CD4-positive, alpha-beta memory T cell (primary cell): ENCODE data around the gene ZKSCAN5. TPM values are rescaled to one million over a fixed set of nuclear protein-coding genes. Genes with fewer than 3 reads are reported as not detected.
A peak's percentile ranks its signal among the peaks of the same experiment; 100 is the strongest.
"Not testable (repeated sequence)": the region's sequence is repeated elsewhere in the genome, so short reads cannot be mapped to it uniquely, and the experiment has no call there.

Source experiments
- CTCF ChIA-PET: fragments of 350-600 bp; sonication (Branson Sonifier 250); formaldehyde crosslinking; loops from one replicate; lab custom pipeline; 2021; ENCODE audit warnings: inconsistent platforms; ENCODE audit not compliant: partially characterized antibody; lab: Charles Lee
- POLR2A ChIA-PET: fragments of 350-600 bp; sonication (Branson Sonifier 250); formaldehyde crosslinking; loops from one replicate; lab custom pipeline; 2021; ENCODE audit not compliant: partially characterized antibody; lab: Charles Lee
- DNase-seq, 5 donors: peaks; one replicate each; pipeline versions ENCODE4 v3.0.0 to v3.0.0-alpha.2; 2020 to 2022; ENCODE audit warnings: mixed read lengths in 1 of 5
- H3K27ac ChIP-seq: one replicate; pipeline ENCODE4 v1.7.0; 2013; ENCODE audit warnings: low read depth, low read length
- H3K27me3 ChIP-seq: 2 replicates; pipeline ENCODE4 v1.7.0; 2013; ENCODE audit warnings: mild to moderate bottlenecking, low read length, moderate library complexity; ENCODE audit not compliant: insufficient read depth
- H3K36me3 ChIP-seq: 2 replicates; pipeline ENCODE4 v1.7.0; 2013; ENCODE audit warnings: mild to moderate bottlenecking, low read length, moderate library complexity; ENCODE audit not compliant: insufficient read depth
- H3K4me1 ChIP-seq: 2 replicates; pipeline ENCODE4 v1.7.0; 2013; ENCODE audit warnings: mild to moderate bottlenecking, low read length, moderate library complexity; ENCODE audit not compliant: insufficient read depth
- H3K4me3 ChIP-seq, 2 donors: one replicate each; pipeline ENCODE4 v1.7.0; 2013; ENCODE audit warnings: low read length in 2 of 2, mild to moderate bottlenecking in 1 of 2
- H3K9me3 ChIP-seq, 2 donors: one replicate each; pipeline ENCODE4 v1.7.0; 2013; ENCODE audit warnings: low read length in 2 of 2, control low read depth in 1 of 2; ENCODE audit not compliant: control insufficient read depth in 1 of 2
- H3K27ac Mint-ChIP-seq, 7 donors: one replicate each; pipeline ENCODE4 v1.8.0; 2020 to 2021; ENCODE audit warnings: mixed read lengths in 7 of 7, mild to moderate bottlenecking in 6 of 7, inconsistent platforms in 3 of 7, moderate library complexity in 3 of 7
- H3K27me3 Mint-ChIP-seq, 2 donors: one replicate each; pipeline ENCODE4 v1.8.0; 2020 to 2021; ENCODE audit warnings: mixed read lengths in 2 of 2
- H3K36me3 Mint-ChIP-seq, 2 donors: one replicate each; pipeline ENCODE4 v1.8.0; 2020 to 2021; ENCODE audit warnings: mixed read lengths in 2 of 2, inconsistent platforms in 1 of 2, mild to moderate bottlenecking in 1 of 2
- H3K4me1 Mint-ChIP-seq, 4 donors: one replicate each; pipeline ENCODE4 v1.8.0; 2020 to 2021; ENCODE audit warnings: mixed read lengths in 4 of 4, mild to moderate bottlenecking in 1 of 4
- H3K4me3 Mint-ChIP-seq, 8 donors: one replicate each; pipeline ENCODE4 v1.8.0; 2020 to 2021; ENCODE audit warnings: mixed read lengths in 8 of 8, mild to moderate bottlenecking in 7 of 8, moderate library complexity in 6 of 8, inconsistent platforms in 3 of 8
- H3K9me3 Mint-ChIP-seq, 8 donors: one replicate each; pipeline ENCODE4 v1.8.0; 2020 to 2021; ENCODE audit warnings: mixed read lengths in 8 of 8, mild to moderate bottlenecking in 5 of 8, inconsistent platforms in 3 of 8, moderate library complexity in 1 of 8
- intact Hi-C: fragments of 100-400 bp; cut with micrococcal nuclease; formaldehyde crosslinking; loops from one replicate; pipeline ENCODE4 v1.15.1; 2023
- polyA plus RNA-seq, 2 donors: library from polyadenylated mRNA; unstranded; fragments of 300-500 nt; fragmentation: Illumina TruSeq; gene quantifications; one replicate each; pipeline ENCODE4 v1.2.3, GENCODE V29; 2021
- total RNA-seq, 2 experiments: library from RNA; stranded (reverse); gene quantifications; one replicate each; pipeline ENCODE4 v1.2.3, GENCODE V29; 2021

ZKSCAN5 gene
- total and polyA plus RNA-seq, 4 experiments from 2014 or later, result 2.5 to 9.3 (median 7.9) TPM

GRCh38 chr7:99579281-99579955 lies 75.0 kb downstream of the ZKSCAN5 start:
- peaks cover 10% of the 10 kb centered on the region for H3K4me1 ChIP-seq
- DNase-seq, result peak in 1 of 5 donors; percentile 39
- H3K4me3 ChIP-seq, result peak overlapping the region; percentile 52 to 59
- no peaks in the 10 kb centered on the region for H3K9me3 ChIP-seq
- Mint-ChIP-seq H3K27ac (peak overlapping the region in 6 of 7 donors; percentile 25 to 75 (median 58)), H3K4me1 (peaks cover 9 to 20% (median 13%) of the 10 kb centered on the region in 4 donors), H3K9me3 (no peaks in the 10 kb centered on the region), H3K27me3 (no peaks in the 10 kb centered on the region), H3K36me3 (peaks cover 0 to 3% of the 10 kb centered on the region in 2 donors), H3K4me3 (peak overlapping the region; percentile 85 to 96 (median 92))
- CTCF ChIA-PET, result interaction anchor here (0.6 to 1.6 kb wide), 3 partner anchors 20 to 214 kb away, joined by 3 to 5 read pairs (median 3); no protein-coding TSS in a partner anchor
- H3K27ac ChIP-seq, result peak overlapping the region; percentile 23
- no peaks in the 10 kb centered on the region for H3K36me3 ChIP-seq
- POLR2A ChIA-PET, result interaction anchor here (0.6 to 2.1 kb wide), 5 partner anchors 8 to 74 kb away, joined by 3 to 24 read pairs (median 6); partner anchors contain the start of genes ZKSCAN5 and ZNF655
- no peaks in the 10 kb centered on the region for H3K27me3 ChIP-seq
- intact Hi-C loops, result no loop called here

GRCh38 chr7:99579956-99580777 lies 75.7 kb downstream of the ZKSCAN5 start:
- ChIA-PET CTCF (interaction anchor here (0.6 to 1.6 kb wide), 6 partner anchors 20 to 1011 kb away, joined by 3 to 5 read pairs (median 3); no protein-coding TSS in a partner anchor), POLR2A (interaction anchor here (0.6 to 2.1 kb wide), 7 partner anchors 9 to 171 kb away, joined by 3 to 24 read pairs (median 3); partner anchors contain the start of genes BUD31, FAM200A, PDAP1 and ZKSCAN5)
- no peaks in the 10 kb centered on the region for H3K36me3 Mint-ChIP-seq
- Histone ChIP-seq H3K27me3 (no peaks in the 10 kb centered on the region), H3K9me3 (no peaks in the 10 kb centered on the region), H3K27ac (peak overlapping the region; percentile 23), H3K4me3 (peak overlapping the region; percentile 52 to 59), H3K4me1 (peaks cover 10% of the 10 kb centered on the region), H3K36me3 (no peaks in the 10 kb centered on the region)
- peak overlapping the region; percentile 2 to 95 (median 89) for H3K27ac Mint-ChIP-seq
- DNase-seq, result peak; percentile 38 to 59 (median 44)
- peaks cover 9 to 20% (median 13%) of the 10 kb centered on the region in 4 donors for H3K4me1 Mint-ChIP-seq
- H3K9me3 Mint-ChIP-seq, result no peaks in the 10 kb centered on the region
- H3K27me3 Mint-ChIP-seq, result no peaks in the 10 kb centered on the region
- intact Hi-C loops, result loop anchor here (2.0 kb wide), 1 partner anchor 37 kb away; the partner anchor contains the start of gene ZSCAN25
- H3K4me3 Mint-ChIP-seq, result peak overlapping the region; percentile 85 to 96 (median 92)

GRCh38 chr7:99580778-99581332 lies 76.4 kb downstream of the ZKSCAN5 start:
- H3K36me3 ChIP-seq, H3K9me3 Mint-ChIP-seq, H3K27me3 Mint-ChIP-seq, H3K36me3 Mint-ChIP-seq, DNase-seq, H3K4me1 ChIP-seq, H3K9me3 ChIP-seq, H3K27me3 ChIP-seq: not testable (repeated sequence)
- H3K4me3 ChIP-seq, result peak overlapping the region; percentile 52 to 59
- intact Hi-C loops, result loop anchor here (2.0 kb wide), 1 partner anchor 36 kb away; the partner anchor contains the start of gene ZSCAN25
- Mint-ChIP-seq H3K4me3 (peak overlapping the region; percentile 85 to 96 (median 92)), H3K27ac (peak overlapping the region in 6 of 7 donors; percentile 57 to 95 (median 89)), H3K4me1 (peaks cover 9 to 20% (median 13%) of the 10 kb centered on the region in 4 donors)
- ChIA-PET POLR2A (interaction anchor here (1.0 to 2.1 kb wide), 6 partner anchors 22 to 172 kb away, joined by 3 to 24 read pairs (median 4); partner anchors contain the start of genes BUD31, FAM200A, PDAP1 and ZKSCAN5), CTCF (interaction anchor here (0.6 to 1.6 kb wide), 6 partner anchors 21 to 1011 kb away, joined by 3 to 5 read pairs (median 3); no protein-coding TSS in a partner anchor)
- peak overlapping the region; percentile 23 for H3K27ac ChIP-seq

Other genes starting within 250 kb of the ZKSCAN5 start
- not detected for gene MYH16, start 231.8 kb upstream of the ZKSCAN5 start, total RNA-seq
- not detected for gene MYH16, start 231.8 kb upstream of the ZKSCAN5 start, polyA plus RNA-seq
- 10 to 100 TPM; 46.2 to 51.5 TPM for gene ARPC1A, start 178.8 kb upstream of the ZKSCAN5 start, total RNA-seq
- gene ARPC1A, start 178.8 kb upstream of the ZKSCAN5 start, polyA plus RNA-seq, result 10 to 100 TPM; 49.1 to 64.2 TPM
- 100 to 1,000 TPM; 188 to 191 TPM for gene ARPC1B, start 129.9 kb upstream of the ZKSCAN5 start, total RNA-seq
- 100 to 1,000 TPM; 862 to 906 TPM for gene ARPC1B, start 129.9 kb upstream of the ZKSCAN5 start, polyA plus RNA-seq
- 10 to 100 TPM; 66.0 to 67.0 TPM for gene PDAP1, start 96.1 kb upstream of the ZKSCAN5 start, total RNA-seq
- 10 to 100 TPM; 21.5 to 27.7 TPM for gene PDAP1, start 96.1 kb upstream of the ZKSCAN5 start, polyA plus RNA-seq
- 10 to 100 TPM; 60.0 to 61.3 TPM for gene BUD31, start 95.7 kb upstream of the ZKSCAN5 start, total RNA-seq
- gene BUD31, start 95.7 kb upstream of the ZKSCAN5 start, polyA plus RNA-seq, result 100 to 1,000 TPM; 163 to 175 TPM
- 1 to 10 TPM; 7.4 to 7.7 TPM for gene PTCD1, start 65.9 kb upstream of the ZKSCAN5 start, total RNA-seq
- 1 to 10 TPM in 1 of 2 donors, under 1 TPM in 1; 1.00 to 4.0 TPM for gene PTCD1, start 65.9 kb upstream of the ZKSCAN5 start, polyA plus RNA-seq
- gene CPSF4, start 65.7 kb upstream of the ZKSCAN5 start, total RNA-seq, result 10 to 100 TPM; 49.2 to 54.7 TPM
- 10 to 100 TPM; 21.9 to 26.8 TPM for gene CPSF4, start 65.7 kb upstream of the ZKSCAN5 start, polyA plus RNA-seq
- gene ATP5MF, start 38.5 kb upstream of the ZKSCAN5 start, total RNA-seq, result 100 to 1,000 TPM; 155 to 160 TPM
- gene ATP5MF, start 38.5 kb upstream of the ZKSCAN5 start, polyA plus RNA-seq, result 100 to 1,000 TPM; 371 to 438 TPM
- gene ZNF789, start 31.8 kb upstream of the ZKSCAN5 start, total RNA-seq, result 10 to 100 TPM; 20.8 to 21.2 TPM
- 1 to 10 TPM; 7.6 to 8.2 TPM for gene ZNF789, start 31.8 kb upstream of the ZKSCAN5 start, polyA plus RNA-seq
- 10 to 100 TPM; 85.7 to 88.6 TPM for gene ZNF394, start 4.4 kb upstream of the ZKSCAN5 start, total RNA-seq
- gene ZNF394, start 4.4 kb upstream of the ZKSCAN5 start, polyA plus RNA-seq, result 10 to 100 TPM; 64.5 to 85.6 TPM
- 10 to 100 TPM; 12.9 to 13.0 TPM for gene FAM200A, start 47.5 kb downstream of the ZKSCAN5 start, total RNA-seq
- 1 to 10 TPM; 1.6 to 5.9 TPM for gene FAM200A, start 47.5 kb downstream of the ZKSCAN5 start, polyA plus RNA-seq
- gene ZNF655, start 54.0 kb downstream of the ZKSCAN5 start, total RNA-seq, result 100 to 1,000 TPM; 137 to 150 TPM
- gene ZNF655, start 54.0 kb downstream of the ZKSCAN5 start, polyA plus RNA-seq, result 10 to 100 TPM; 66.8 to 74.0 TPM
- 1 to 10 TPM; 1.0 to 1.1 TPM for gene TMEM225B, start 93.6 kb downstream of the ZKSCAN5 start, total RNA-seq
- gene TMEM225B, start 93.6 kb downstream of the ZKSCAN5 start, polyA plus RNA-seq, result under 1 TPM; 0.61 to 0.98 TPM
- 10 to 100 TPM; 40.4 to 43.1 TPM for gene ZSCAN25, start 112.3 kb downstream of the ZKSCAN5 start, total RNA-seq
- gene ZSCAN25, start 112.3 kb downstream of the ZKSCAN5 start, polyA plus RNA-seq, result 10 to 100 TPM; 10.2 to 18.3 TPM
- gene CYP3A5, start 175.3 kb downstream of the ZKSCAN5 start, total RNA-seq, result not detected
- under 1 TPM; 0.19 to 0.45 TPM for gene CYP3A5, start 175.3 kb downstream of the ZKSCAN5 start, polyA plus RNA-seq
- gene CYP3A7, start 230.5 kb downstream of the ZKSCAN5 start, total RNA-seq, result not detected
- under 1 TPM in 1 of 2 donors, not detected in 1; 0.07 TPM for gene CYP3A7, start 230.5 kb downstream of the ZKSCAN5 start, polyA plus RNA-seq